Fibroblast of lung (primary cell): ENCODE data around the gene PTPRU. TPM values are rescaled to one million over a fixed set of nuclear protein-coding genes. Genes with fewer than 3 reads are reported as not detected.

Experiments
- DNase-seq, 2 donors: peaks; one replicate each; pipeline versions ENCODE4 v3.0.0 to v3.0.0-alpha.2; 2010; ENCODE audit warnings: low read depth in 2 of 2
- H2AFZ ChIP-seq: 2 replicates; pipeline ENCODE4 v1.5.1; 2012; ENCODE audit warnings: low read length, control low read depth, inconsistent platforms
- H3K27ac ChIP-seq: 2 replicates; pipeline ENCODE4 v1.5.1; 2011; ENCODE audit warnings: low read length, control low read depth; ENCODE audit not compliant: insufficient read depth
- H3K27me3 ChIP-seq: 2 replicates; pipeline ENCODE4 v1.5.1; 2011; ENCODE audit warnings: mild to moderate bottlenecking, low read length; ENCODE audit not compliant: control insufficient read depth, insufficient read depth
- H3K36me3 ChIP-seq: 2 replicates; pipeline ENCODE4 v1.5.1; 2011; ENCODE audit warnings: low read length; ENCODE audit not compliant: control insufficient read depth, insufficient read depth
- H3K4me1 ChIP-seq: 2 replicates; pipeline ENCODE4 v1.5.1; 2011; ENCODE audit warnings: low read length; ENCODE audit not compliant: control insufficient read depth, insufficient read depth; ENCODE audit errors: extremely low read depth
- H3K4me2 ChIP-seq: 2 replicates; pipeline ENCODE4 v1.5.1; 2011; ENCODE audit warnings: low read length, control low read depth; ENCODE audit not compliant: insufficient read depth; ENCODE audit errors: extremely low read depth
- H3K4me3 ChIP-seq, 4 experiments: fragments of 200-600 bp in 1 of 4; sonication (generic) in 1 of 4; replicated peaks in 1 of 4; 2 replicates each; pipeline ENCODE4 v1.5.1; 2011 to 2016; ENCODE audit warnings: low read length in 4 of 4, low read depth in 3 of 4, mild to moderate bottlenecking in 3 of 4, control low read depth in 2 of 4, inconsistent platforms in 1 of 4, mixed read lengths in 1 of 4; ENCODE audit not compliant: insufficient read depth in 1 of 4; ENCODE audit errors: control extremely low read depth in 1 of 4
- H3K79me2 ChIP-seq: 2 replicates; pipeline ENCODE4 v1.5.1; 2012; ENCODE audit warnings: mild to moderate bottlenecking, low read length, inconsistent platforms; ENCODE audit not compliant: control insufficient read depth, insufficient read depth
- H3K9ac ChIP-seq: 2 replicates; pipeline ENCODE4 v1.5.1; 2011; ENCODE audit warnings: mild to moderate bottlenecking, low read length, control low read depth; ENCODE audit not compliant: insufficient read depth
- H3K9me3 ChIP-seq: 2 replicates; pipeline ENCODE4 v1.5.1; 2012; ENCODE audit warnings: low read depth, low read length; ENCODE audit not compliant: control insufficient read depth, insufficient read depth
- H4K20me1 ChIP-seq: 2 replicates; pipeline ENCODE4 v1.5.1; 2011; ENCODE audit warnings: low read length; ENCODE audit not compliant: control insufficient read depth, insufficient read depth; ENCODE audit errors: extremely low read depth
- EZH2 ChIP-seq: IDR thresholded peaks from 2 replicates; pipeline ENCODE4 v1.5.1; 2012; ENCODE audit warnings: low read length, control low read depth, mild to moderate bottlenecking; ENCODE audit errors: missing control alignments
- polyA plus RNA-seq, 2 donors: library from polyadenylated mRNA; depleted of rRNA in 1 of 2; stranded (reverse) in 1 of 2; unstranded in 1 of 2; fragments of >200 nt; gene quantifications; 2 replicates each; pipeline ENCODE4 v1.2.1, GENCODE V29; 2011 to 2012; ENCODE audit warnings: missing spikeins in 1 of 2
- total RNA-seq: library from RNA; depleted of rRNA; stranded (reverse); fragments of >200 nt; gene quantifications from 2 replicates; pipeline ENCODE4 v1.2.1, GENCODE V29; 2014
- TF ChIP-seq, protein P1 (sequence below), 2 donors: IDR thresholded peaks in 1 of 2; conservative IDR thresholded peaks in 1 of 2; 1 replicate in 1 of 2; 2 replicates in 1 of 2; pipeline ENCODE4 v1.5.1; 2011 to 2012; ENCODE audit warnings: low read length in 2 of 2, control low read depth in 1 of 2, inconsistent platforms in 1 of 2, low read depth in 1 of 2, mild to moderate bottlenecking in 1 of 2

Gene PTPRU
- total and polyA plus RNA-seq, 2 donors (not counting 1 experiment from before 2014, with no cell fraction given): 1.4 to 25.8 TPM

DNA sequence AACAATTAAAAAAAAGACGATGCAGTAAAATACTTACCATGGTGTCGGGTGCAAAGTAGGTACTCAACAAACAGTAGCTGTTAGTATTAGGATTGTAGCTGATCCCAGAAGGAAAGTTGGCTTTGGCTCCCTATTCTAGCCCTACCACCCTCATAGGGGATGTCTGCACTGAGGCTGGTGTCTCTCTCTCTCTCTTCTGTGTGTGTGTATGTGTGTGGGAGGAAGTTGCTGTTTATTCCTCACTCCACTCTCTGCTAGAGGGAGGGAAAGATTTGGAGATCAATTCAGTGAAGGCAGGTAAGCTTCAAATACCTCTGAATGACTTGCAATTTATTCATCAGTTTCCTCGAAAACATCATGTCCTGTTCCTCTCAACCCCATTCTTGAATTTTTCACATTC is 124.4 kb downstream of the PTPRU start:
- no peak overlapping the region for H3K4me3 ChIP-seq
- H2AFZ ChIP-seq: no peak overlapping the region
- H3K9me3 ChIP-seq: no peaks in the 10 kb centered on the region
- H3K27me3 ChIP-seq: no peaks in the 10 kb centered on the region
- H4K20me1 ChIP-seq: no peaks in the 10 kb centered on the region
- TF ChIP-seq, protein P1, sequence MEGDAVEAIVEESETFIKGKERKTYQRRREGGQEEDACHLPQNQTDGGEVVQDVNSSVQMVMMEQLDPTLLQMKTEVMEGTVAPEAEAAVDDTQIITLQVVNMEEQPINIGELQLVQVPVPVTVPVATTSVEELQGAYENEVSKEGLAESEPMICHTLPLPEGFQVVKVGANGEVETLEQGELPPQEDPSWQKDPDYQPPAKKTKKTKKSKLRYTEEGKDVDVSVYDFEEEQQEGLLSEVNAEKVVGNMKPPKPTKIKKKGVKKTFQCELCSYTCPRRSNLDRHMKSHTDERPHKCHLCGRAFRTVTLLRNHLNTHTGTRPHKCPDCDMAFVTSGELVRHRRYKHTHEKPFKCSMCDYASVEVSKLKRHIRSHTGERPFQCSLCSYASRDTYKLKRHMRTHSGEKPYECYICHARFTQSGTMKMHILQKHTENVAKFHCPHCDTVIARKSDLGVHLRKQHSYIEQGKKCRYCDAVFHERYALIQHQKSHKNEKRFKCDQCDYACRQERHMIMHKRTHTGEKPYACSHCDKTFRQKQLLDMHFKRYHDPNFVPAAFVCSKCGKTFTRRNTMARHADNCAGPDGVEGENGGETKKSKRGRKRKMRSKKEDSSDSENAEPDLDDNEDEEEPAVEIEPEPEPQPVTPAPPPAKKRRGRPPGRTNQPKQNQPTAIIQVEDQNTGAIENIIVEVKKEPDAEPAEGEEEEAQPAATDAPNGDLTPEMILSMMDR (conservative IDR thresholded peaks at IDR 0.05 in 1 of 2, IDR thresholded peaks at IDR 0.05 in 1 of 2; ENCODE audit: low read depth in 1 of 2, low read length in 2 of 2): no peak
- no peaks in the 10 kb centered on the region for H3K36me3 ChIP-seq
- no peak for DNase-seq
- no peaks in the 10 kb centered on the region for H3K4me1 ChIP-seq
- no peaks in the 10 kb centered on the region for H3K79me2 ChIP-seq
- no peak overlapping the region for H3K27ac ChIP-seq
- no peak overlapping the region for H3K9ac ChIP-seq
- H3K4me2 ChIP-seq: no peak overlapping the region

DNA sequence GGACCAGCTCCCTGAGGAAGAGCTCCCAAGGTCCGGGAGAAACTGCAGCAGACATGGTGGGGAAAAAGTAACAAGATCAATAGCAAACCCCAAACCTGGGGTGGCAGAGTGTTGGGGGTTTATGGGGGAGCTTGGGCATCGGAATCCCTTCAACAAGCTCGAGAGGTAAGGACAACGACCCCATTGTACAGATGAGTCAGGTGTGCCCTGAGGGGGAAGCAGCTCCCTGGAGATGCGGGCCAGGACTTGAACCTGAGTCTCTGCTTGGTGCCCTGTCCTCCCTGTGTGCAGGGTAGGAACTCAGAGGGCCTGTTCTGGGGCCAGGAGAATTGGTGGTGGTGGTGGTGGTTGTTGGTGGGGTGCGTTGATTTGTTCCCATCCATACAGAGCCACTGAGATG is 125.4 kb downstream of the PTPRU start:
- H3K4me2 ChIP-seq: no peak overlapping the region
- no peak overlapping the region for H3K9ac ChIP-seq
- no peak overlapping the region for H3K4me3 ChIP-seq
- TF ChIP-seq, protein P1 (conservative IDR thresholded peaks at IDR 0.05 in 1 of 2, IDR thresholded peaks at IDR 0.05 in 1 of 2; ENCODE audit: low read depth in 1 of 2, low read length in 2 of 2): no peak
- TF ChIP-seq EZH2: no peak
- no peaks in the 10 kb centered on the region for H3K4me1 ChIP-seq
- no peaks in the 10 kb centered on the region for H3K36me3 ChIP-seq
- DNase-seq: no peak
- no peaks in the 10 kb centered on the region for H3K79me2 ChIP-seq
- no peaks in the 10 kb centered on the region for H3K9me3 ChIP-seq
- no peaks in the 10 kb centered on the region for H4K20me1 ChIP-seq
- H3K27ac ChIP-seq: no peak overlapping the region
- no peaks in the 10 kb centered on the region for H3K27me3 ChIP-seq
- no peak overlapping the region for H2AFZ ChIP-seq

DNA sequence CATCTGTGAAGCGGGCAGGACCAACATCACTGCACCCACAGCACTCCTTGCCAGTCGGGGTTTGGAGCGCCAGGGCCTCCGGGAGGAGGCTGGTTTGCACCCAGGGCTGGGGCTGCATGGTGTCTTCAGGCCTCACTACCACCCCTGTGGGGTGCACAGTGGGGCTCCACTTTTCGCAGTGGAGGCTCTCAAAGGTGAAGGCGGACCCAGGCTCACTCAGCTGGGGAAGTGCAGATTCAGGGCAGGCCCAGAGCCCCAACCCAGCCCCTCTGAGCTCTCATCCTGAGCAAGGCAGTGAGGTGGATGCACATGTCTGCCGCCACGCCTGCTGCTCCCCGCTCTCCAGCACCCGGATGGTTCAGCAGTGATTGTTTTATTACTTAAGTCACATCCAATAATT is 125.8 kb downstream of the PTPRU start:
- Histone ChIP-seq H3K4me2 (no peak overlapping the region), H3K4me1 (no peaks in the 10 kb centered on the region), H3K9me3 (no peaks in the 10 kb centered on the region), H3K27ac (no peak overlapping the region), H3K4me3 (no peak overlapping the region), H4K20me1 (no peaks in the 10 kb centered on the region), H2AFZ (no peak overlapping the region), H3K36me3 (no peaks in the 10 kb centered on the region), H3K9ac (no peak overlapping the region), H3K79me2 (no peaks in the 10 kb centered on the region), H3K27me3 (no peaks in the 10 kb centered on the region)
- no peak for DNase-seq
- TF ChIP-seq, protein P1 (conservative IDR thresholded peaks at IDR 0.05 in 1 of 2, IDR thresholded peaks at IDR 0.05 in 1 of 2; ENCODE audit: low read depth in 1 of 2, low read length in 2 of 2): no peak
- no peak for TF ChIP-seq EZH2
